Measurements from ENCODE around the gene LMTK2. TPM values are rescaled to one million over a fixed set of nuclear protein-coding genes. Genes with fewer than 3 reads are reported as not detected.

The LMTK2 gene
- total RNA-seq, 1 experiment from 2014 or later, result 37.1 TPM

DNA sequence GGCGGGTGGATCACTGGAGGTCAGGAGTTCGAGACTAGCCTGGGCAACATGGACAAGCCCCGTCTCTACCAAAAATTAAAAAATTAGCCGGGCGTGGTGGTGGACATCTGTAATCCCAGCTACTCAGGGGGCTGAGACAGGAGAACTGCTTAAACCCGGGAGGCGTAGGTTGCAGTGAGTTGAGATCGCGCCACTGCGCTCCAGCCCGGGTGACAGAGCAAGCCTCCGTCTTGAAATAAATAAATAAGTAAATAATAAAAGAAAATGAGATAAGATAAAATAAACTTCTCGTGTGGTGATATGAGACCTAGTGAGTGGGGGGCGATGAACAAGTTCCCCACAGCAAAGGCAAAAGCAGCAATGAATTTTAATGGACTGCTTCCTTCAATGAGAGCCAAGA lies 33.6 kb upstream of the LMTK2 start:
- ChIA-PET CTCF (no interaction called here), POLR2A (ENCODE audit: unreplicated experiment) (no interaction called here)
- no peak overlapping the region for H3K4me2 ChIP-seq
- H3K4me1 ChIP-seq (replicated peaks; ENCODE audit: insufficient read depth), result no peaks in the 10 kb centered on the region
- H2AFZ ChIP-seq, result no peak overlapping the region
- DNase-seq, result no peak
- no peaks in the 10 kb centered on the region for H3K27me3 ChIP-seq (ENCODE audit: insufficient read depth, low read depth)
- intact Hi-C loops (cut with micrococcal nuclease; ENCODE audit: unreplicated experiment), result no loop called here
- peaks cover 3% of the 10 kb centered on the region; the same call in 1 of the 2 replicates for H3F3A ChIP-seq (ENCODE audit: insufficient read depth, low read depth)
- no peaks in the 10 kb centered on the region for H3K36me3 ChIP-seq (ENCODE audit: low read depth)
- TF ChIP-seq EZH2 (IDR thresholded peaks at IDR 0.05; ENCODE audit: low read depth), result no peak
- TF ChIP-seq, protein P1, sequence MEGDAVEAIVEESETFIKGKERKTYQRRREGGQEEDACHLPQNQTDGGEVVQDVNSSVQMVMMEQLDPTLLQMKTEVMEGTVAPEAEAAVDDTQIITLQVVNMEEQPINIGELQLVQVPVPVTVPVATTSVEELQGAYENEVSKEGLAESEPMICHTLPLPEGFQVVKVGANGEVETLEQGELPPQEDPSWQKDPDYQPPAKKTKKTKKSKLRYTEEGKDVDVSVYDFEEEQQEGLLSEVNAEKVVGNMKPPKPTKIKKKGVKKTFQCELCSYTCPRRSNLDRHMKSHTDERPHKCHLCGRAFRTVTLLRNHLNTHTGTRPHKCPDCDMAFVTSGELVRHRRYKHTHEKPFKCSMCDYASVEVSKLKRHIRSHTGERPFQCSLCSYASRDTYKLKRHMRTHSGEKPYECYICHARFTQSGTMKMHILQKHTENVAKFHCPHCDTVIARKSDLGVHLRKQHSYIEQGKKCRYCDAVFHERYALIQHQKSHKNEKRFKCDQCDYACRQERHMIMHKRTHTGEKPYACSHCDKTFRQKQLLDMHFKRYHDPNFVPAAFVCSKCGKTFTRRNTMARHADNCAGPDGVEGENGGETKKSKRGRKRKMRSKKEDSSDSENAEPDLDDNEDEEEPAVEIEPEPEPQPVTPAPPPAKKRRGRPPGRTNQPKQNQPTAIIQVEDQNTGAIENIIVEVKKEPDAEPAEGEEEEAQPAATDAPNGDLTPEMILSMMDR (conservative IDR thresholded peaks at IDR 0.05), result no peak
- BruUV-seq (replicated peaks), result no TSS peak
- no peaks in the 10 kb centered on the region for H3K9me2 ChIP-seq (ENCODE audit: insufficient read depth)
- no peak overlapping the region for H3K4me3 ChIP-seq
- H3K9me3 ChIP-seq (ENCODE audit: insufficient read depth, low read depth), result no peaks in the 10 kb centered on the region
- no peak overlapping the region for H3K27ac ChIP-seq
- no peaks in the 10 kb centered on the region for H3K79me2 ChIP-seq (ENCODE audit: low read depth)
- no peaks in the 10 kb centered on the region for H4K20me1 ChIP-seq (ENCODE audit: insufficient read depth)

DNA sequence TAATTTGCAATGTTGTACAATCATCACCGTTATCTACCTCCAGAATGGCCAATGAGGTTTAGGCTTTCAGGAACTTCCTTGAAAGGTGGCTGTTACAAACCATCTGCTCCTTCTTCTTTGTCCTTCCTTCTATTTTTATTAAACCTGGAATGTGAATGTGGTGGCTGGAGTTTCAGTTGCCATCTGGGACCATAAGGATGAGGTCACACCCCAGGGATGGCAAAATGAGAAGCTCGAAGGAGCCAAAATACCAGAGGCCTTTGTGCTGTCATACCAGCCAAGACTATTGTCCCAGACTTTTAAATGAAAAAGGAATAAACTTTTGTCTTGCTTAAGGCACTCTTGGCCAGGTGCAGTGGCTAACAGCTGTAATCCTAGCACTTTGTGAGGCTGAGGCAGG lies 30.9 kb upstream of the LMTK2 start:
- Histone ChIP-seq H3K4me1 (replicated peaks; ENCODE audit: insufficient read depth) (no peaks in the 10 kb centered on the region), H3K9me3 (ENCODE audit: insufficient read depth, low read depth) (no peaks in the 10 kb centered on the region), H3K36me3 (ENCODE audit: low read depth) (no peaks in the 10 kb centered on the region), H4K20me1 (ENCODE audit: insufficient read depth) (no peaks in the 10 kb centered on the region), H3K4me2 (no peak overlapping the region), H3K79me2 (ENCODE audit: low read depth) (no peaks in the 10 kb centered on the region), H3K4me3 (no peak overlapping the region), H3K27me3 (ENCODE audit: insufficient read depth, low read depth) (no peaks in the 10 kb centered on the region), H2AFZ (no peak overlapping the region), H3F3A (ENCODE audit: insufficient read depth, low read depth) (peaks cover 3% of the 10 kb centered on the region; the same call in 1 of the 2 replicates), H3K27ac (no peak overlapping the region), H3K9me2 (ENCODE audit: insufficient read depth) (no peaks in the 10 kb centered on the region)
- no TSS peak for BruUV-seq (replicated peaks)
- POLR2A ChIA-PET (ENCODE audit: unreplicated experiment), result no interaction called here
- no peak for DNase-seq
- intact Hi-C loops (cut with micrococcal nuclease; ENCODE audit: unreplicated experiment), result no loop called here
- CTCF ChIA-PET, result interaction anchor here (0.6 kb wide), 1 partner anchor 100 kb away, joined by 4 read pairs; no protein-coding TSS in a partner anchor
- TF ChIP-seq, protein P1 (conservative IDR thresholded peaks at IDR 0.05), result no peak
- TF ChIP-seq EZH2 (IDR thresholded peaks at IDR 0.05; ENCODE audit: low read depth), result no peak

DNA sequence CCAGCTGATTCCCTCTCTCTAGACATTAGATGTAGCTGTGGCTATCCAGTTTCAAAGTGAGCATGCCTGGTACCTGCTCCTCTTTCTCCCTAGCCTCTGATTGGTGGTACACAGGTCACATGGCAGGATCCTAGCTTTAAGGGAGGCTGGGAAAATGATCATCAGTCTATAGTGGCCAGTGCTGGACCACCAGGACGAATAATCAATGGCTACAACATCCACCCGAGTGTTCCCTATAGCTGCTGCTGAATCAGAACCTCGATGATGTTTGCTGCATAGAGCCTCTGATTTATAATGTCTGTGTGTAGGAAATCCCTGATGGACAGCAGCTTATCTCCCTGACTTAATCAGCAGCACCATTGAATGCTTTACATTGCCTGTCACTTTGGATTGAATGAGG lies 28.9 kb upstream of the LMTK2 start:
- no peak for TF ChIP-seq EZH2 (IDR thresholded peaks at IDR 0.05; ENCODE audit: low read depth)
- TF ChIP-seq, protein P1 (conservative IDR thresholded peaks at IDR 0.05), result no peak
- Histone ChIP-seq H3K9me3 (ENCODE audit: insufficient read depth, low read depth) (no peaks in the 10 kb centered on the region), H3F3A (ENCODE audit: insufficient read depth, low read depth) (peaks cover 7% of the 10 kb centered on the region; the same call in 1 of the 2 replicates), H3K36me3 (ENCODE audit: low read depth) (no peaks in the 10 kb centered on the region), H3K4me1 (replicated peaks; ENCODE audit: insufficient read depth) (no peaks in the 10 kb centered on the region), H3K79me2 (ENCODE audit: low read depth) (no peaks in the 10 kb centered on the region), H3K4me3 (no peak overlapping the region), H4K20me1 (ENCODE audit: insufficient read depth) (no peaks in the 10 kb centered on the region), H2AFZ (no peak overlapping the region), H3K9me2 (ENCODE audit: insufficient read depth) (no peaks in the 10 kb centered on the region), H3K4me2 (no peak overlapping the region), H3K27me3 (ENCODE audit: insufficient read depth, low read depth) (no peaks in the 10 kb centered on the region), H3K27ac (no peak overlapping the region)
- intact Hi-C loops (cut with micrococcal nuclease; ENCODE audit: unreplicated experiment), result no loop called here
- ChIA-PET POLR2A (ENCODE audit: unreplicated experiment) (no interaction called here), CTCF (no interaction called here)
- no peak for DNase-seq
- no TSS peak for BruUV-seq (replicated peaks)

All from PC-9 (cell line).